Brain microvascular endothelial cell (primary cell): ENCODE results near the gene PBRM1.

ENCODE experiments used
- DNase-seq: peaks from one replicate; pipeline ENCODE4 v3.0.0-alpha.2; 2020
- H3K27ac ChIP-seq: fragments of 250-450 bp; sonication (Bioruptor Pico); 2 replicates; pipeline ENCODE4 v1.5.1; 2020; ENCODE audit warnings: mild to moderate bottlenecking, moderate library complexity
- H3K27me3 ChIP-seq: fragments of 250-450 bp; sonication (Bioruptor Pico); replicated peaks from 2 replicates; pipeline ENCODE4 v1.5.1; 2020; ENCODE audit warnings: mild to moderate bottlenecking
- H3K36me3 ChIP-seq: fragments of 250-450 bp; sonication (Bioruptor Pico); replicated peaks from 2 replicates; pipeline ENCODE4 v1.5.1; 2020; ENCODE audit warnings: mild to moderate bottlenecking
- H3K4me3 ChIP-seq: 2 replicates; pipeline ENCODE4 v1.5.1; 2011; ENCODE audit warnings: low read depth, mild to moderate bottlenecking, control low read depth, low read length, moderate library complexity
- in situ Hi-C: cut with HindIII; loops from 2 replicates; pipeline ENCODE4 v1.10.0; 2017; ENCODE audit warnings: low sequenced_read_pairs, low pct_ligation_motif_present
- TF ChIP-seq, protein P1 (sequence below): IDR thresholded peaks from 2 replicates; pipeline ENCODE4 v1.5.1; 2011; ENCODE audit warnings: low read depth, mild to moderate bottlenecking, moderate library complexity, low read length, control low read depth, inconsistent platforms; ENCODE audit errors: missing control alignments

The PBRM1 gene

DNA sequence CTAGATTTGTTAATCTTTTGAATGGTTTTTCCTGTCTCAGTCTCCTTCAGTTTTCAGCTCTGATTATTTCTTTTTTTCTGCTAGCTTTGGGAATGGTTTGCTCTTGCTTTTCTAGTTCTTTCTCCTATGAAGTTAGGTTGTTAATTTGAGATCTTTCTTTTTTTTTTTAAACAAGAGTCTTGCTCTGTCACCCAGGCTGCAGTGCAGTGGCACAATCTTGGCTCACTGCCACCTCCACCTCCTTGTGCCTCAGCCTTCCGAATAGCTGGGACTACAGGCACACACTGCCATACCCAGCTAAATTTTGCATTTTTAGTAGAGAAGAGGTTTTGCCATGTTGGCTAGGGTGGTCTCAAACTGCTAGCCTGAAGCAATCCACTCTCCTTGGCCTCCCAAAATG is 92.6 kb downstream of the PBRM1 start:
- H3K36me3 ChIP-seq = peaks cover 24% of the 10 kb centered on the region
- TF ChIP-seq, protein P1, sequence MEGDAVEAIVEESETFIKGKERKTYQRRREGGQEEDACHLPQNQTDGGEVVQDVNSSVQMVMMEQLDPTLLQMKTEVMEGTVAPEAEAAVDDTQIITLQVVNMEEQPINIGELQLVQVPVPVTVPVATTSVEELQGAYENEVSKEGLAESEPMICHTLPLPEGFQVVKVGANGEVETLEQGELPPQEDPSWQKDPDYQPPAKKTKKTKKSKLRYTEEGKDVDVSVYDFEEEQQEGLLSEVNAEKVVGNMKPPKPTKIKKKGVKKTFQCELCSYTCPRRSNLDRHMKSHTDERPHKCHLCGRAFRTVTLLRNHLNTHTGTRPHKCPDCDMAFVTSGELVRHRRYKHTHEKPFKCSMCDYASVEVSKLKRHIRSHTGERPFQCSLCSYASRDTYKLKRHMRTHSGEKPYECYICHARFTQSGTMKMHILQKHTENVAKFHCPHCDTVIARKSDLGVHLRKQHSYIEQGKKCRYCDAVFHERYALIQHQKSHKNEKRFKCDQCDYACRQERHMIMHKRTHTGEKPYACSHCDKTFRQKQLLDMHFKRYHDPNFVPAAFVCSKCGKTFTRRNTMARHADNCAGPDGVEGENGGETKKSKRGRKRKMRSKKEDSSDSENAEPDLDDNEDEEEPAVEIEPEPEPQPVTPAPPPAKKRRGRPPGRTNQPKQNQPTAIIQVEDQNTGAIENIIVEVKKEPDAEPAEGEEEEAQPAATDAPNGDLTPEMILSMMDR = no peak
- no peak for DNase-seq
- H3K4me3 ChIP-seq = no peak overlapping the region
- no peaks in the 10 kb centered on the region for H3K27me3 ChIP-seq
- in situ Hi-C loops = no loop called here
- H3K27ac ChIP-seq = no peak overlapping the region

DNA sequence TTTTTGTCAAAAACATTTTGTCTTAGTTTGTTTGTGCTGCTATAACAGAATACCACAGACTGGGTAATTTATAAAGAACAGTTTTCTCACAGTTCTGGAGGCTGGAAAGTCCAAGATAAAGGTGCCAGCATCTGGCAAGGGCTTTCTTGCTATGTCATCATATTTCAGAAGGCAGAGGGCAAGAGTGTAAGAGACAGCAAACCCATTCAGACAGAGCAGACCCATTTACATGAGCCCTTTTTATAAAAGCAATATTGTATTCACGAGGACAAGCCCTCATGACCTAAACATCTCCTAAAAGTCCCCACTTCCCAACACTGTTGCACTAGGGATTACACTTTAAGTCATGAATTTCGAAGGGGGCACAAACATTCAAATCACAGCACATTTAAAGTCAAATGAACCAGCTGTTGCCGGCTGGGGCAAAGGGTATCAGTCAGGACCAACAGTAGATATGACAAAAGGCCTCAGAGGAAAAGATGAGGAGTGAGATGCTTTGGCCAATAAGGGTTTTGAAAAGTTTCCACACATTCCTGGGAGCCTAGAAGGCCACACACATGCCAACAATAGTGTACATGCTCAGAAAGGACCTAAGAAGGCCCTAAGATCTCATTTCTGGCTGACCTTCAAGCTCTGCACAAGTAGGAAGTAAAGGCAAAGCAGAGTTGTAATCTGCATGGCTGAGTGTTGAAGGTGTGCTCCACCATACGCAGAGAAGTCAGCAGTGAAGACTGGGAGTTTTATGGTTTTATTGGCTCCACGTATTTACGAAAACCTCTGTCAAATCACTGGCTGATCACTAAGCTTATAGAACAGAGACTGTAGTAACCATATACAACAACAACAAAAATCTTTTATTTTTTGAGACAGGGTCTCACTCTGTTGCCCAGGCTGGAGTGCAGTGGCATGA is 111.4 kb downstream of the PBRM1 start:
- Histone ChIP-seq H3K27ac (no peak overlapping the region), H3K27me3 (no peaks in the 10 kb centered on the region), H3K36me3 (peaks cover 34% of the 10 kb centered on the region), H3K4me3 (no peak overlapping the region)
- TF ChIP-seq, protein P1 = no peak
- DNase-seq = no peak
- in situ Hi-C loops = no loop called here

DNA sequence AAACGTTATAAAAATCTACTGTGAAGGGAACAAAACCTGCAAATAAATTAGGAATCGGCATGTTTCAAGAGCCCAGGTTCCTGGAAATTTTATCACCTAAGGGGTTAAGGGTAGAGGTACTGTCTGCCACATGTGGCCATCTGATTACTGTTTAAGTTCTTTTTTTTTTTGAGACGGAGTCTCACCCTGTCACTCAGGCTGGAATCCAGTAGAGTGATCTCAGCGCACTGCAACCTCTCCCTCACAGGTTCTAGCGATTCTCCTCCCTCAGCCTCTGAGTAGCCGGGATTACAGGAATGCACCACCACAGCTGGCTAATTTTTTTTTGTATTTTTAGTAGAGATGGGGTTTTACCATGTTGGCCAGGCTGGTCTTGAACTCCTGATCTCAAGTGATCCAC is 113.5 kb downstream of the PBRM1 start:
- Histone ChIP-seq H3K36me3 (peaks cover 14% of the 10 kb centered on the region), H3K27ac (no peak overlapping the region), H3K4me3 (no peak overlapping the region), H3K27me3 (no peaks in the 10 kb centered on the region)
- TF ChIP-seq, protein P1 = no peak
- in situ Hi-C loops = no loop called here
- DNase-seq = no peak

DNA sequence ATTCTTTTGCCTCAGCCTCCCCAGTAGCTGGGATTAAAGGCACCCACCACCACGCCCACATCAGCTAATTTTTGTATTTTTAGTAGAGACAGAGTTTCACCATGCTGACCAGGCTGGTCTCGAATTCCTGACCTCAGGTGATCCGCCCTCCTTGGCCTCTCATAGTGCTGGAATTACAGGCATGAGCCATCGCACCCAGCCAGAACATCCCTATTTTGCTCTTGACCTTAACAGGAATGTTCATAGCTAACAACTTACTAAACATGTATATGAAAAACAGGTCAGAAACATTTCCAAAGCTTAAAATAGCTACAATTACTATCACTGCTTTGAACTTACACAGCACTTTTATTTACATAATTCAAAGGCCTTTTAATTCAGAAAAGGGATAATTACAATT is 115.6 kb downstream of the PBRM1 start:
- in situ Hi-C loops = no loop called here
- Histone ChIP-seq H3K27me3 (no peaks in the 10 kb centered on the region), H3K4me3 (no peak overlapping the region), H3K27ac (no peak overlapping the region), H3K36me3 (peaks cover 5% of the 10 kb centered on the region)
- TF ChIP-seq, protein P1 = no peak
- peak; percentile 38 for DNase-seq

DNA sequence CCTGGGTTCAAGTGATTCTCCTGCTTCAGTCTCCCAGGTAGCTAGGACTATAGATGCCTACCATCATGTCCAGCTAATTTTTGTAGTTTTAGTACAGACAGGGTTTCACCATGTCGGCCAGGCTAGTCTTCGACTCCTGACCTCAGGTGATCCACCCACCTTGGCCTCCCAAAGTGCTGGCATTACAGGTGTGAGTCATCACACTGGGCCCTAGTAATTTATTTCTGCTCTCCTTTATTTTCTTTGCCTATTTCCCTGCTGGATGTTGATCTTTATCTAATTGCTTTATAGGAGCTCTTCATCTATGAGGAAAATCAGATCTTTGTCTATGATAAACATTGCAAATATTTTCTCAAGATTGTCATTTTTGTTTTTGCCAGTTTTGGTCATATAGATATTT is 117.6 kb downstream of the PBRM1 start:
- TF ChIP-seq, protein P1 = no peak
- peaks cover 11% of the 10 kb centered on the region for H3K36me3 ChIP-seq
- H3K4me3 ChIP-seq = no peak overlapping the region
- in situ Hi-C loops = no loop called here
- no peak overlapping the region for H3K27ac ChIP-seq
- no peaks in the 10 kb centered on the region for H3K27me3 ChIP-seq
- no peak for DNase-seq
